ENCODE results near the gene MAGOHB. TPM values are rescaled to one million over a fixed set of nuclear protein-coding genes. Genes with fewer than 3 reads are reported as not detected.

Gene MAGOHB
- polyA plus RNA-seq, 1 experiment = 42.9 TPM

- TF ChIP-seq CTCF (IDR thresholded peaks at IDR 0.05; ENCODE audit: low read depth, low read length) = no peak
- Histone ChIP-seq H3K9me3 (ENCODE audit: control insufficient read depth, insufficient read depth, low read length) (no peaks in the 10 kb centered on the region), H3K4me3 (ENCODE audit: low read depth, low read length) (no peak overlapping the region), H3K27ac (ENCODE audit: low read depth, low read length) (no peak overlapping the region), H3K27me3 (ENCODE audit: control insufficient read depth, insufficient read depth, low read length) (peaks cover 3% of the 10 kb centered on the region)
- no peak for DNase-seq (ENCODE audit: low read depth, low spot score)
- ChIA-PET POLR2A (no interaction called here), CTCF (interaction anchor here (0.7 to 1.7 kb wide), 3 partner anchors 13 to 332 kb away, joined by 3 to 7 read pairs (median 6); no protein-coding TSS in a partner anchor)
Observed at GRCh38 chr12:10567813-10568212, 45.6 kb downstream of the MAGOHB start.

GRCh38 chr12:10563966-10564365 lies 49.4 kb downstream of the MAGOHB start:
- H3K9me3 ChIP-seq (ENCODE audit: control insufficient read depth, insufficient read depth, low read length) = no peaks in the 10 kb centered on the region
- CTCF ChIA-PET = interaction anchor here (0.8 to 5.5 kb wide), 7 partner anchors 9 to 328 kb away, joined by 3 to 64 read pairs (median 5); no protein-coding TSS in a partner anchor
- POLR2A ChIA-PET = no interaction called here
- no peak overlapping the region for H3K4me3 ChIP-seq (ENCODE audit: low read depth, low read length)
- peaks cover 3% of the 10 kb centered on the region for H3K27me3 ChIP-seq (ENCODE audit: control insufficient read depth, insufficient read depth, low read length)
- no peak for DNase-seq (ENCODE audit: low read depth, low spot score)
- H3K27ac ChIP-seq (ENCODE audit: low read depth, low read length) = no peak overlapping the region
- TF ChIP-seq CTCF (IDR thresholded peaks at IDR 0.05; ENCODE audit: low read depth, low read length) = no peak

GRCh38 chr12:10563002-10563401 lies 50.4 kb downstream of the MAGOHB start:
- no peak overlapping the region for H3K4me3 ChIP-seq (ENCODE audit: low read depth, low read length)
- CTCF ChIA-PET = interaction anchor here (0.6 to 5.5 kb wide), 6 partner anchors 111 to 327 kb away, joined by 3 to 64 read pairs (median 6); no protein-coding TSS in a partner anchor
- POLR2A ChIA-PET = no interaction called here
- DNase-seq (ENCODE audit: low read depth, low spot score) = no peak
- H3K27me3 ChIP-seq (ENCODE audit: control insufficient read depth, insufficient read depth, low read length) = peaks cover 3% of the 10 kb centered on the region
- TF ChIP-seq CTCF (IDR thresholded peaks at IDR 0.05; ENCODE audit: low read depth, low read length) = no peak
- no peak overlapping the region for H3K27ac ChIP-seq (ENCODE audit: low read depth, low read length)
- H3K9me3 ChIP-seq (ENCODE audit: control insufficient read depth, insufficient read depth, low read length) = no peaks in the 10 kb centered on the region

- H3K4me3 ChIP-seq (ENCODE audit: low read depth, low read length) = no peak overlapping the region
- POLR2A ChIA-PET = no interaction called here
- TF ChIP-seq CTCF (IDR thresholded peaks at IDR 0.05; ENCODE audit: low read depth, low read length) = peak; percentile 62
- H3K27me3 ChIP-seq (ENCODE audit: control insufficient read depth, insufficient read depth, low read length) = no peaks in the 10 kb centered on the region
- H3K27ac ChIP-seq (ENCODE audit: low read depth, low read length) = no peak overlapping the region
- no peaks in the 10 kb centered on the region for H3K9me3 ChIP-seq (ENCODE audit: control insufficient read depth, insufficient read depth, low read length)
- CTCF ChIA-PET = interaction anchor here (0.6 to 5.5 kb wide), 14 partner anchors 8 to 1423 kb away, joined by 3 to 64 read pairs (median 4); partner anchors contain the start of gene CLEC12B
- DNase-seq (ENCODE audit: low read depth, low spot score) = no peak
Observed at GRCh38 chr12:10562306-10562933, 51.0 kb downstream of the MAGOHB start.

GRCh38 chr12:10559244-10559643 lies 54.2 kb downstream of the MAGOHB start:
- no peak for DNase-seq (ENCODE audit: low read depth, low spot score)
- H3K27ac ChIP-seq (ENCODE audit: low read depth, low read length) = no peak overlapping the region
- H3K4me3 ChIP-seq (ENCODE audit: low read depth, low read length) = no peak overlapping the region
- ChIA-PET CTCF (interaction anchor here (1.1 to 1.5 kb wide), 2 partner anchors 227 to 323 kb away, joined by 4 read pairs; no protein-coding TSS in a partner anchor), POLR2A (no interaction called here)
- H3K27me3 ChIP-seq (ENCODE audit: control insufficient read depth, insufficient read depth, low read length) = no peaks in the 10 kb centered on the region
- no peaks in the 10 kb centered on the region for H3K9me3 ChIP-seq (ENCODE audit: control insufficient read depth, insufficient read depth, low read length)
- no peak for TF ChIP-seq CTCF (IDR thresholded peaks at IDR 0.05; ENCODE audit: low read depth, low read length)

Measured in AG04450 (cell line).